B cell (primary cell): Measurements from ENCODE around the gene APLP2. TPM values are rescaled to one million over a fixed set of nuclear protein-coding genes. Genes with fewer than 3 reads are reported as not detected.

Source experiments
- ATAC-seq: fragments of 200-7000 bp; cut with Tn5 transposase; one replicate; pipeline ENCODE4 v1.10.0; 2021; ENCODE audit warnings: low read depth, mild to moderate bottlenecking, moderate number of reproducible peaks, moderate library complexity
- CTCF ChIA-PET: fragments of 350-600 bp; sonication (Branson Sonifier 250); formaldehyde crosslinking; loops from one replicate; lab custom pipeline; 2021; ENCODE audit warnings: antibody characterized with exemption, inconsistent platforms; lab: Charles Lee
- POLR2A ChIA-PET: fragments of 350-600 bp; sonication (Branson Sonifier 250); formaldehyde crosslinking; loops from one replicate; lab custom pipeline; 2021; ENCODE audit warnings: antibody characterized with exemption; lab: Charles Lee
- DNase-seq: peaks from one replicate; pipeline ENCODE4 v3.0.0; 2013
- H2AFZ ChIP-seq: 2 replicates; pipeline ENCODE4 v1.6.1; 2012; ENCODE audit warnings: mild to moderate bottlenecking, low read depth, low read length; ENCODE audit not compliant: insufficient read depth, poor library complexity, severe bottlenecking
- H3K27ac ChIP-seq, 2 donors: 1 replicate in 1 of 2; 2 replicates in 1 of 2; pipeline ENCODE4 v1.5.1; 2012 to 2013; ENCODE audit warnings: low read length in 2 of 2, mild to moderate bottlenecking in 2 of 2, moderate library complexity in 1 of 2
- H3K27me3 ChIP-seq, 4 experiments: fragments of 200-600 bp in 1 of 4; sonication (generic) in 1 of 4; replicated peaks in 1 of 4; 1 replicate in 2 of 4; 2 replicates in 2 of 4; pipeline versions ENCODE4 v1.6.1 to v1.7.0; 2013 to 2016; ENCODE audit warnings: low read length in 3 of 4, mild to moderate bottlenecking in 2 of 4, mixed read lengths in 1 of 4, moderate library complexity in 1 of 4; ENCODE audit not compliant: insufficient read depth in 4 of 4, control insufficient read depth in 3 of 4; ENCODE audit errors: control extremely low read depth in 1 of 4
- H3K36me3 ChIP-seq, 2 experiments: replicated peaks in 1 of 2; 1 replicate in 1 of 2; 2 replicates in 1 of 2; pipeline versions ENCODE4 v1.6.1 to v1.7.1; 2013; ENCODE audit warnings: low read length in 1 of 2; ENCODE audit not compliant: insufficient read depth in 2 of 2, control insufficient read depth in 1 of 2; ENCODE audit errors: control extremely low read depth in 1 of 2, extremely low read depth in 1 of 2
- H3K4me1 ChIP-seq, 2 donors: fragments of 200-600 bp in 1 of 2; sonication (generic) in 1 of 2; 1 replicate in 1 of 2; 2 replicates in 1 of 2; pipeline versions ENCODE4 v1.5.1 to v1.6.1; 2013 to 2017; ENCODE audit warnings: low read length in 2 of 2; ENCODE audit not compliant: control insufficient read depth in 2 of 2, insufficient read depth in 2 of 2
- H3K4me2 ChIP-seq: replicated peaks from 2 replicates; pipeline ENCODE3; 2012; ENCODE audit warnings: mild to moderate bottlenecking, low read depth, low read length; ENCODE audit not compliant: poor library complexity, severe bottlenecking
- H3K4me3 ChIP-seq, 5 experiments: fragments of 200-600 bp in 1 of 5; sonication (generic) in 1 of 5; 1 replicate in 3 of 5; 2 replicates in 2 of 5; pipeline versions ENCODE4 v1.5.1 to v1.7.0; 2011 to 2016; ENCODE audit warnings: low read length in 4 of 5, mild to moderate bottlenecking in 4 of 5, low read depth in 2 of 5, control low read depth in 1 of 5, moderate library complexity in 1 of 5; ENCODE audit not compliant: insufficient read depth in 1 of 5; ENCODE audit errors: control extremely low read depth in 1 of 5, extremely low read depth in 1 of 5
- H3K79me2 ChIP-seq: fragments of 200-600 bp; sonication (generic); one replicate; pipeline ENCODE4 v1.6.0; 2016; ENCODE audit warnings: low read length; ENCODE audit not compliant: control insufficient read depth, insufficient read depth
- H3K9ac ChIP-seq: fragments of 200-600 bp; sonication (generic); 2 replicates; pipeline ENCODE4 v1.6.1; 2017; ENCODE audit warnings: mild to moderate bottlenecking, low read length, moderate library complexity
- H3K9me3 ChIP-seq, 3 donors: one replicate each; pipeline versions ENCODE4 v1.6.1 to v1.7.1; 2013; ENCODE audit warnings: low read length in 2 of 3; ENCODE audit not compliant: control insufficient read depth in 2 of 3, insufficient read depth in 1 of 3; ENCODE audit errors: control extremely low read depth in 1 of 3
- H4K20me1 ChIP-seq: 2 replicates; pipeline ENCODE4 v1.6.0; 2012; ENCODE audit warnings: mild to moderate bottlenecking, low read length; ENCODE audit not compliant: insufficient read depth, control insufficient read depth, poor library complexity, severe bottlenecking
- H3K27ac Mint-ChIP-seq: one replicate; pipeline ENCODE4 v1.8.0; 2021; ENCODE audit warnings: mixed read lengths
- H3K27me3 Mint-ChIP-seq: one replicate; pipeline ENCODE4 v1.8.0; 2021; ENCODE audit warnings: mixed read lengths
- H3K4me1 Mint-ChIP-seq: one replicate; pipeline ENCODE4 v1.8.0; 2021; ENCODE audit warnings: mixed read lengths
- H3K4me3 Mint-ChIP-seq: one replicate; pipeline ENCODE4 v1.8.0; 2021; ENCODE audit warnings: mixed read lengths
- H3K9me3 Mint-ChIP-seq: one replicate; pipeline ENCODE4 v1.8.0; 2022; ENCODE audit warnings: mixed read lengths; ENCODE audit not compliant: insufficient read depth
- CTCF ChIP-seq: fragments of 200-600 bp; IDR thresholded peaks from one replicate; pipeline ENCODE4 v1.8.0; 2022; ENCODE audit warnings: antibody characterized with exemption, mild to moderate bottlenecking
- EZH2 ChIP-seq: IDR thresholded peaks from 2 replicates; pipeline ENCODE4 v1.6.1; 2012; ENCODE audit warnings: borderline replicate concordance, low read depth, mild to moderate bottlenecking, moderate library complexity, low read length; ENCODE audit not compliant: insufficient read depth, poor library complexity, severe bottlenecking
- WGBS: methylation state at CpG from one replicate; pipeline ENCODE4 v1.1.5; 2013; ENCODE audit warnings: missing lambda C conversion rate; ENCODE audit not compliant: insufficient coverage; 5-methylcytosine and 5-hydroxymethylcytosine counted together
- intact Hi-C: fragments of 100-400 bp; cut with micrococcal nuclease; formaldehyde crosslinking; loops from one replicate; pipeline ENCODE4 v1.10.0; 2022
- polyA plus RNA-seq: library from polyadenylated mRNA; depleted of rRNA; stranded (reverse); fragments of >200 nt; gene quantifications from 2 replicates; pipeline ENCODE4 v1.2.3, GENCODE V29; 2012
- total RNA-seq, 2 donors: library from RNA; stranded (reverse); fragments of 120-200 nt in 1 of 2; gene quantifications; 1 replicate in 1 of 2; 2 replicates in 1 of 2; pipeline versions ENCODE4 v1.2.3 to v1.2.4, GENCODE V29; 2013 to 2022

The APLP2 gene
- total and polyA plus RNA-seq, 2 donors (not counting 1 experiment from before 2014, with no cell fraction given): 84.2 to 102 TPM

DNA sequence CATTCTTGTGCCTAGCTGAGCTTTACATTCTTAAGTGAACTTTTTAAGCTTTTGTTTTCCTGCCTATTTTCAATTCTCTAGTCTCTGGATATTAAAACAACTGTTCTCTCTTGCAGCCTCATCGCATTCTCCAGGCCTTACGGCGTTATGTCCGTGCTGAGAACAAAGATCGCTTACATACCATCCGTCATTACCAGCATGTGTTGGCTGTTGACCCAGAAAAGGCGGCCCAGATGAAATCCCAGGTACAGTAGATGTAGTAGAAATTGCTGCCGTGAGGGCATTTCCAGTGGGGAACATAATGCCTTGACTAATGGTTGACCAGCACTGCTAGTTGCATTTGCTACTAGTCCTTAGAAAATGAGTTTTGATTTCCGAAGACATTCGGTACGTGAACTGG is 60.2 kb downstream of the APLP2 start:
- no peak for TF ChIP-seq EZH2
- TF ChIP-seq CTCF: no peak
- Mint-ChIP-seq H3K4me3 (no peak overlapping the region), H3K27me3 (no peaks in the 10 kb centered on the region), H3K27ac (no peak overlapping the region), H3K4me1 (peaks cover 14% of the 10 kb centered on the region), H3K9me3 (no peaks in the 10 kb centered on the region)
- 97% methylated on average over 8 of the region's 11 CpGs for WGBS
- H3K4me2 ChIP-seq: no peak overlapping the region
- no peak for ATAC-seq
- peaks cover 23% of the 10 kb centered on the region for H3K79me2 ChIP-seq
- H3K4me1 ChIP-seq: peaks cover 0 to 9% of the 10 kb centered on the region in 2 donors
- H3K36me3 ChIP-seq: peaks cover 6 to 55% of the 10 kb centered on the region in 2 experiments
- H4K20me1 ChIP-seq: peaks cover 22% of the 10 kb centered on the region
- H3K9me3 ChIP-seq: no peaks in the 10 kb centered on the region
- H3K27ac ChIP-seq: no peak overlapping the region
- POLR2A ChIA-PET: no interaction called here
- no peak for DNase-seq
- no peaks in the 10 kb centered on the region for H3K27me3 ChIP-seq
- CTCF ChIA-PET: interaction anchor here (1.7 to 9.4 kb wide), 8 partner anchors 11 to 209 kb away, joined by 4 to 339 read pairs (median 55); partner anchors contain the start of gene PRDM10
- no peak overlapping the region for H2AFZ ChIP-seq
- H3K9ac ChIP-seq: no peak overlapping the region
- intact Hi-C loops: no loop called here
- no peak overlapping the region for H3K4me3 ChIP-seq
